Neural cell (in vitro differentiated cells): ENCODE data around the gene PSEN1.

Source experiments
- CTCF ChIP-seq: fragments of 450-650 bp; IDR thresholded peaks from 2 replicates; pipeline ENCODE4 v1.5.1; 2014; ENCODE audit warnings: antibody characterized with exemption, mild to moderate bottlenecking, moderate library complexity; ENCODE audit not compliant: poor library complexity, severe bottlenecking
- EP300 ChIP-seq: fragments of 450-650 bp; conservative IDR thresholded peaks from 2 replicates; pipeline ENCODE4 v1.6.1; 2014; ENCODE audit warnings: antibody characterized with exemption, mild to moderate bottlenecking, moderate library complexity; ENCODE audit not compliant: poor library complexity, severe bottlenecking
- POLR2AphosphoS5 ChIP-seq: IDR thresholded peaks from 2 replicates; pipeline ENCODE4 v1.6.1; 2012
- RAD21 ChIP-seq: fragments of 450-650 bp; conservative IDR thresholded peaks from 2 replicates; pipeline ENCODE4 v1.6.1; 2014; ENCODE audit warnings: antibody characterized with exemption, mild to moderate bottlenecking, moderate library complexity
- SMC3 ChIP-seq: fragments of 450-650 bp; conservative IDR thresholded peaks from 2 replicates; pipeline ENCODE4 v1.6.1; 2014; ENCODE audit warnings: antibody characterized with exemption, mild to moderate bottlenecking, moderate library complexity; ENCODE audit not compliant: poor library complexity

DNA sequence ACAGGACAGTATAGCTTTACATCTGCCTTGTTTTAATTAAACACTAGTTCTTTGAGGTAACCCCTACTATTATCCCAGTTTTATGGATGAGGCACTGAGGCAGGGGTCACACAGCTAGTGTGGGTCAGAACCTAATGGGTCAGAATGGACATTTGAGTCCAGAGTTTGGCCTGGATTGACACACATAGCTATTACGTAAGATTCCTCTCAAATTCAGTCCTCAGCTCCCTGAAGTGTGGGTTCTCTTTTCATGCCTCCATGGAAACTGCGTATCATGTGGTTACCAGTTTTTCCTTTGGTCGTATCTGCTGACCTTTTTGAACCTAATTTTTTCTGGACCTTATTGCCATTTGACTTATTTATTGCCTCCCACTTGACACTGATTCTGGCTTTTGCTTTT is 40.4 kb downstream of the PSEN1 start:
- TF ChIP-seq CTCF (no peak), EP300 (no peak), RAD21 (no peak), POLR2AphosphoS5 (no peak), SMC3 (no peak)
